Liver (tissue), 3 donors: ENCODE measurements around the gene TESMIN.
A peak's percentile ranks its signal among the peaks of the same experiment; 100 is the strongest.

Source experiments
- RAD21 ChIP-seq, 2 donors: IDR thresholded peaks; 2 replicates each; pipeline ENCODE4 v1.6.1; 2016; ENCODE audit warnings: antibody characterized with exemption in 2 of 2, mild to moderate bottlenecking in 2 of 2
- SP1 ChIP-seq: IDR thresholded peaks from 2 replicates; pipeline ENCODE4 v1.6.1; 2018; ENCODE audit warnings: antibody characterized with exemption, mild to moderate bottlenecking
- TAF1 ChIP-seq: conservative IDR thresholded peaks from 2 replicates; pipeline ENCODE4 v1.6.1; 2016; ENCODE audit warnings: antibody characterized with exemption, mild to moderate bottlenecking
- TF ChIP-seq, protein P1 (sequence below): fragments of 150-350 bp; IDR thresholded peaks from 2 replicates; pipeline ENCODE4 v1.5.1; 2017; ENCODE audit warnings: improper control_type of control experiment, low read depth, low read length; ENCODE audit not compliant: missing input control
- TF ChIP-seq, protein P2 (sequence below): IDR thresholded peaks from 2 replicates; pipeline ENCODE4 v1.6.1; 2016; ENCODE audit warnings: antibody characterized with exemption
- TF ChIP-seq, protein P3 (sequence below): IDR thresholded peaks from 2 replicates; pipeline ENCODE4 v1.6.1; 2016; ENCODE audit warnings: antibody characterized with exemption, mild to moderate bottlenecking
- donor health status: healthy.
- donor health status: healthy.

DNA sequence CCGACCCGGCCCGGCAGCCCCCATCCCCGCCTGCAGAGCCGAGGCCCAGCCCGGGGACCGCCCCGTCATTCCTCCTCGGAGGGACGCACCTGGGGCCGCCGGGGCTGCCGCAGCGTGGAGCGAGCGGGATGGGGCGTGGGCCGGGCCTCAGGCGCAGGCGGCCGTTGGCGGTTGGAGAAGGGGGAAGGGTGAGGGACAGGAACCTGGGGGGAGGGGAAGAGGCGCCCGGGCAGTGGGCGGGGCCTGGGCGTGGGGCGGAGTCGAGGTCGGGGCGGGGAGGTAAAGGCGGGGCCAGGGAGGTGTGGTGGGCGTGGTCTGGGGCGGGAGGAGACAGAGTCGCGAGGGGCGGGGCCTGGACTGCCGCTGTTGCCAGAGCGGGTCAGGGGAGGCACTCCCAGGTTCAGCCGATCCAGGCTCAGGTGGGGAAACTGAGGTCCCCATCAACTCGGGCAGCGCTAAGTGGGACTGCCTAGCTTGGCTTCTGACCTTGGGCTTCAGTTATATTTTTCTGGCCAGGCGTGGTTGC lies at the start of gene TESMIN:
- TF ChIP-seq, protein P1, sequence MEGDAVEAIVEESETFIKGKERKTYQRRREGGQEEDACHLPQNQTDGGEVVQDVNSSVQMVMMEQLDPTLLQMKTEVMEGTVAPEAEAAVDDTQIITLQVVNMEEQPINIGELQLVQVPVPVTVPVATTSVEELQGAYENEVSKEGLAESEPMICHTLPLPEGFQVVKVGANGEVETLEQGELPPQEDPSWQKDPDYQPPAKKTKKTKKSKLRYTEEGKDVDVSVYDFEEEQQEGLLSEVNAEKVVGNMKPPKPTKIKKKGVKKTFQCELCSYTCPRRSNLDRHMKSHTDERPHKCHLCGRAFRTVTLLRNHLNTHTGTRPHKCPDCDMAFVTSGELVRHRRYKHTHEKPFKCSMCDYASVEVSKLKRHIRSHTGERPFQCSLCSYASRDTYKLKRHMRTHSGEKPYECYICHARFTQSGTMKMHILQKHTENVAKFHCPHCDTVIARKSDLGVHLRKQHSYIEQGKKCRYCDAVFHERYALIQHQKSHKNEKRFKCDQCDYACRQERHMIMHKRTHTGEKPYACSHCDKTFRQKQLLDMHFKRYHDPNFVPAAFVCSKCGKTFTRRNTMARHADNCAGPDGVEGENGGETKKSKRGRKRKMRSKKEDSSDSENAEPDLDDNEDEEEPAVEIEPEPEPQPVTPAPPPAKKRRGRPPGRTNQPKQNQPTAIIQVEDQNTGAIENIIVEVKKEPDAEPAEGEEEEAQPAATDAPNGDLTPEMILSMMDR, result no peak
- TF ChIP-seq, protein P2, sequence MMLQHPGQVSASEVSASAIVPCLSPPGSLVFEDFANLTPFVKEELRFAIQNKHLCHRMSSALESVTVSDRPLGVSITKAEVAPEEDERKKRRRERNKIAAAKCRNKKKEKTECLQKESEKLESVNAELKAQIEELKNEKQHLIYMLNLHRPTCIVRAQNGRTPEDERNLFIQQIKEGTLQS, result no peak
- TF ChIP-seq RAD21 (IDR thresholded peaks at IDR 0.05) (peak in 1 of 2 donors; percentile 31), TAF1 (no peak), SP1 (peak; percentile 22)
- TF ChIP-seq, protein P3, sequence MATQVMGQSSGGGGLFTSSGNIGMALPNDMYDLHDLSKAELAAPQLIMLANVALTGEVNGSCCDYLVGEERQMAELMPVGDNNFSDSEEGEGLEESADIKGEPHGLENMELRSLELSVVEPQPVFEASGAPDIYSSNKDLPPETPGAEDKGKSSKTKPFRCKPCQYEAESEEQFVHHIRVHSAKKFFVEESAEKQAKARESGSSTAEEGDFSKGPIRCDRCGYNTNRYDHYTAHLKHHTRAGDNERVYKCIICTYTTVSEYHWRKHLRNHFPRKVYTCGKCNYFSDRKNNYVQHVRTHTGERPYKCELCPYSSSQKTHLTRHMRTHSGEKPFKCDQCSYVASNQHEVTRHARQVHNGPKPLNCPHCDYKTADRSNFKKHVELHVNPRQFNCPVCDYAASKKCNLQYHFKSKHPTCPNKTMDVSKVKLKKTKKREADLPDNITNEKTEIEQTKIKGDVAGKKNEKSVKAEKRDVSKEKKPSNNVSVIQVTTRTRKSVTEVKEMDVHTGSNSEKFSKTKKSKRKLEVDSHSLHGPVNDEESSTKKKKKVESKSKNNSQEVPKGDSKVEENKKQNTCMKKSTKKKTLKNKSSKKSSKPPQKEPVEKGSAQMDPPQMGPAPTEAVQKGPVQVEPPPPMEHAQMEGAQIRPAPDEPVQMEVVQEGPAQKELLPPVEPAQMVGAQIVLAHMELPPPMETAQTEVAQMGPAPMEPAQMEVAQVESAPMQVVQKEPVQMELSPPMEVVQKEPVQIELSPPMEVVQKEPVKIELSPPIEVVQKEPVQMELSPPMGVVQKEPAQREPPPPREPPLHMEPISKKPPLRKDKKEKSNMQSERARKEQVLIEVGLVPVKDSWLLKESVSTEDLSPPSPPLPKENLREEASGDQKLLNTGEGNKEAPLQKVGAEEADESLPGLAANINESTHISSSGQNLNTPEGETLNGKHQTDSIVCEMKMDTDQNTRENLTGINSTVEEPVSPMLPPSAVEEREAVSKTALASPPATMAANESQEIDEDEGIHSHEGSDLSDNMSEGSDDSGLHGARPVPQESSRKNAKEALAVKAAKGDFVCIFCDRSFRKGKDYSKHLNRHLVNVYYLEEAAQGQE, result no peak
